Endothelial cell of umbilical vein (primary cell): ENCODE measurements around the gene NEU2. TPM values are rescaled to one million over a fixed set of nuclear protein-coding genes. Genes with fewer than 3 reads are reported as not detected.

Source experiments
- BruUV-seq: library from RNA; stranded (reverse); fragments of 400-500 nt; replicated peaks from 2 replicates; lab custom pipeline; 2021; lab: Mats Ljungman, UMichigan
- CTCF ChIA-PET: fragments of 300-600, 350-600 bp; sonication (Branson Sonifier 250); formaldehyde crosslinking; loops from one replicate; lab custom pipeline; 2021; ENCODE audit warnings: antibody characterized with exemption, inconsistent platforms; lab: Charles Lee
- POLR2A ChIA-PET: fragments of 300-600, 350-600 bp; sonication (Branson Sonifier 250); formaldehyde crosslinking; loops from one replicate; lab custom pipeline; 2021; ENCODE audit warnings: antibody characterized with exemption, inconsistent platforms; lab: Charles Lee
- DNase-seq: peaks from one replicate; pipeline ENCODE4 v3.0.0-alpha.2; 2011; ENCODE audit warnings: low read depth, low spot score
- FAIRE-seq: peaks from 2 replicates; lab custom pipeline; 2011; peaks lifted over from hg19 to GRCh38; lab: Jason Lieb, UNC
- H2AFZ ChIP-seq: 2 replicates; pipeline ENCODE4 v1.6.0; 2012; ENCODE audit warnings: low read depth, low read length, control low read depth, inconsistent platforms
- H3K27ac ChIP-seq: 2 replicates; pipeline ENCODE4 v1.5.1; 2011; ENCODE audit warnings: low read depth, mild to moderate bottlenecking, control low read depth, low read length, moderate library complexity; ENCODE audit not compliant: insufficient read depth
- H3K27me3 ChIP-seq, 2 experiments: 2 replicates each; pipeline versions ENCODE4 v1.6.0 to v1.6.1; 2011; ENCODE audit warnings: low read length in 2 of 2, mixed read lengths in 1 of 2; ENCODE audit not compliant: control insufficient read depth in 2 of 2, insufficient read depth in 2 of 2
- H3K36me3 ChIP-seq, 2 experiments: 2 replicates in 1 of 2; 3 replicates in 1 of 2; pipeline ENCODE4 v1.5.1; 2011; ENCODE audit warnings: low read length in 2 of 2, mild to moderate bottlenecking in 1 of 2, moderate library complexity in 1 of 2; ENCODE audit not compliant: control insufficient read depth in 2 of 2, insufficient read depth in 2 of 2; ENCODE audit errors: extremely low read depth in 1 of 2
- H3K4me1 ChIP-seq: 3 replicates; pipeline ENCODE4 v1.5.1; 2011; ENCODE audit warnings: mild to moderate bottlenecking, low read length; ENCODE audit not compliant: control insufficient read depth, insufficient read depth; ENCODE audit errors: extremely low read depth
- H3K4me2 ChIP-seq: 2 replicates; pipeline ENCODE4 v1.6.1; 2011; ENCODE audit warnings: low read length, control low read depth, mixed read lengths; ENCODE audit not compliant: insufficient read depth
- H3K4me3 ChIP-seq, 3 experiments: fragments of 200-600 bp in 1 of 3; sonication (generic), shearing (Covaris generic) in 1 of 3; replicated peaks in 1 of 3; 2 replicates each; pipeline ENCODE4 v1.5.1; 2011 to 2016; ENCODE audit warnings: control low read depth in 3 of 3, low read length in 3 of 3, mild to moderate bottlenecking in 2 of 3, inconsistent platforms in 1 of 3, low read depth in 1 of 3, moderate library complexity in 1 of 3; ENCODE audit not compliant: insufficient read depth in 1 of 3
- H3K79me2 ChIP-seq: 2 replicates; pipeline ENCODE4 v1.6.0; 2012; ENCODE audit warnings: low read length, inconsistent platforms; ENCODE audit not compliant: control insufficient read depth, insufficient read depth
- H3K9ac ChIP-seq: replicated peaks from 2 replicates; pipeline ENCODE3; 2011; ENCODE audit warnings: low read length, control low read depth; ENCODE audit not compliant: insufficient read depth; ENCODE audit errors: extremely low read depth
- H3K9me1 ChIP-seq: replicated peaks from 3 replicates; pipeline ENCODE4 v1.6.0; 2011; ENCODE audit warnings: mild to moderate bottlenecking, low read length; ENCODE audit not compliant: control insufficient read depth, insufficient read depth; ENCODE audit errors: extremely low read depth
- H3K9me3 ChIP-seq: replicated peaks from 2 replicates; pipeline ENCODE4 v1.5.1; 2012; ENCODE audit warnings: low read length, inconsistent platforms; ENCODE audit not compliant: control insufficient read depth, insufficient read depth
- H4K20me1 ChIP-seq: replicated peaks from 2 replicates; pipeline ENCODE3; 2011; ENCODE audit warnings: mild to moderate bottlenecking, low read length; ENCODE audit not compliant: control insufficient read depth, insufficient read depth; ENCODE audit errors: extremely low read depth
- EZH2 ChIP-seq: IDR thresholded peaks from 2 replicates; pipeline ENCODE4 v1.6.1; 2012; ENCODE audit warnings: borderline replicate concordance, low read depth, mild to moderate bottlenecking, moderate library complexity, low read length, inconsistent platforms; ENCODE audit not compliant: severe bottlenecking
- GATA2 ChIP-seq: IDR thresholded peaks from 2 replicates; pipeline ENCODE4 v1.7.0; 2011; ENCODE audit warnings: low read depth, mild to moderate bottlenecking, moderate library complexity, mixed read lengths, low read length; ENCODE audit not compliant: insufficient read length, insufficient read depth
- MYC ChIP-seq: IDR thresholded peaks from one replicate; pipeline ENCODE4 v1.6.1; 2011; ENCODE audit warnings: mild to moderate bottlenecking, low read depth, low read length
- POLR2A ChIP-seq: IDR thresholded peaks from 2 replicates; pipeline ENCODE4 v1.6.1; 2012; ENCODE audit warnings: low read depth, mild to moderate bottlenecking, control low read depth, low read length
- POLR2AphosphoS5 ChIP-seq: IDR thresholded peaks from 2 replicates; pipeline ENCODE4 v1.6.1; 2012; ENCODE audit warnings: low read depth, mild to moderate bottlenecking, control low read depth, low read length, moderate library complexity; ENCODE audit not compliant: insufficient read depth
- dilution Hi-C: fragments of 300-500 bp; cut with MboI; formaldehyde crosslinking; loops from one replicate; pipeline ENCODE4 v1.15.0; 2019; ENCODE audit warnings: low sequenced_read_pairs; ENCODE audit not compliant: extremely low pct_ligation_motif_present
- intact Hi-C: fragments of 100-400 bp; cut with micrococcal nuclease; formaldehyde crosslinking; loops from one replicate; pipeline ENCODE4 v1.10.0; 2022
- polyA plus RNA-seq, 4 experiments: library from polyadenylated mRNA; depleted of rRNA in 3 of 4; stranded (reverse) in 3 of 4; unstranded in 1 of 4; fragments of >200 nt; gene quantifications; 2 replicates each; pipeline versions ENCODE4 v1.2.1 to v1.2.3, GENCODE V29; 2011 to 2012; ENCODE audit warnings: missing spikeins in 1 of 4
- total RNA-seq: library from RNA; stranded (reverse); gene quantifications from 2 replicates; pipeline ENCODE4 v1.2.3, GENCODE V29; 2021
- TF ChIP-seq, protein P1 (sequence below): IDR thresholded peaks from 2 replicates; pipeline ENCODE4 v1.6.1; 2011; ENCODE audit not compliant: insufficient read depth, insufficient read length

NEU2 gene
- total and polyA plus RNA-seq, 2 donors (not counting 3 experiments of a cell fraction or from before 2014, with no cell fraction given) = not detected

DNA sequence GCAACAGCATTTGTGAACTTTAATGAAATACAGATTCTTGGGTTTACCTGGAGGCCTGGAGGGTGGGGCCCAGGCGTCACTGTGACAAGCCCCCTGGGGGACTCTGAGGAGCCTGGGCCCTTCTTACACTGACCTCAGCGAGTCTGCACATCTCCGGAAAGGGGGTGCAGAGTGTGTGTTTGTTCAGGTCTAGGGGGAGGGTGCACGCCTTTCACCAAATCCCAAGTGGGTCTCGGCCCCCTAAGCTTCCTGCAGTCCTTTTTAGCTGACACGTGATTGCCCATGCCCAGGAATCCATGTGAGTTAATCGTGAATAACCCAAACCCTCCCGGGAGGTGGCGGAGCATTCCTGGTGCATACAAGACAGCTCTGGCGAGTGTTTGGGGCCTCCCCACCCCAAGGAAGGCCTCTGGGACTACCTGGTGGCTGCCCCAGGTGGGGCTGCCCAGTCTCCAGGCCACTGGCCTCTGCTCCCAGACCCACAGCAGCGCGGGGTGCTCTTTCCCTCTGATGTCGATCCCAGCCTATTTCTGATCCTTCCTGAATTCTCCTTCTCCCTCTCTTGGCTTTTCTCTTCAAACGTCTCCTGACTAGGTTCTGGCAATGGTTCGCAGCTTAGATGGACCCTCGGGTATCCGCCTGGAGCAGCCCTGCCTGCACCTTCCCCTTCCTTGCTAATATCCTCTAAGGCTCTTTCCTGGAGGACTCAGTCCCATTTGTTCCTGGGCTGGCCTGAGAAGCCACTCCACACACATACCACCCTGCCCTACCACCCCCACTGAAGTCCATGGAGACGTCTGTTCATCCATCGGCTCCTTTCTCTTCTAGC is 29.4 kb upstream of the NEU2 start:
- CTCF ChIA-PET = no interaction called here

DNA sequence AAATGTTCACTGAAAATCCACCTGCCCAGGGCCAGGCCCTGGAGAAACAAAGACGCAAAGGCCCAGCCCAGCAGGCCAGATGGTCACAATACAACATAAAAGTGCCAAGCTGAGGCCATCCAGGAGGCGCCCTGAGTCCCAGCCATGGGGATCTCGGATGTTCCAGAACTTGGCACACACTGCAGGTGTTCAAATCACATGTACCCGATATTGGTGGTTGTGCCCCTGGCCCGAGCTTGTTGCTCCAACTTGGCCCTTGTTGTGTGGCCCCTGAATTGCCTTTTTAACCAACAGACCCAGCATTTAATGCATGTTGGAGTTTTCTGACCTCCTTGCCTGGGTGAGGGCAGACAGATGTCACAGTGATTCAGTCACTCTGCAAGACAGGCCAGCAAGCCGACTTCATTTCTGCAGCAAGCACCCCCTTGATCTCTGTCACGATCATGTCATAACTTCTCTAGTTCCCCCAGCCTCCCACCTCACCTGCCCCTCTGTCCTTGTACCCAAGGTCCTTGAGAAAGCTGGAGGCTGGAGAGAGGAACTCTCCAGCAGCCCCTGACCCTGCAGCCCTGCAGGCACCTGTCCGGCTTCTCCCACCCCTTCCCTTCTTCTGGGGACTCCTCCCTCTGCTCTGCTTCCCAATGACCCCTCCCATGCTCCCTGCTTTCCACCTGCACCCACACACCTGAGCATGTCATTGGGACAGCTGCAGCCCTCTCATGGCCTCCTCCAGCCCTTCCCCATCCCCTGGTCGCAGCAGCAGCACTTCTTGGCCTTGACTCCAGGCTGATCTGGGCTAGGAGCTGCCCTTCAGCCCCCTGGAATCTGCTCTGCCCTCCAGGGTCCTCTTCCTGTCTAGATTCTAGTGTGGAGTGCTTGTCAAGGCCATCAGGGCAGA is 28.6 kb upstream of the NEU2 start:
- H3K9me1 ChIP-seq = no peaks in the 10 kb centered on the region
- FAIRE-seq (no peak), DNase-seq (no peak)
- intact Hi-C loops = no loop called here
- no peak overlapping the region for H3K4me2 ChIP-seq
- CTCF ChIA-PET = no interaction called here
- POLR2A ChIA-PET = no interaction called here
- TF ChIP-seq GATA2 = no peak
- H3K9me3 ChIP-seq = no peaks in the 10 kb centered on the region
- no TSS peak for BruUV-seq
- no peaks in the 10 kb centered on the region for H3K79me2 ChIP-seq
- H3K27ac ChIP-seq = no peak overlapping the region
- no peak overlapping the region for H3K4me3 ChIP-seq
- no peaks in the 10 kb centered on the region for H3K36me3 ChIP-seq
- no peaks in the 10 kb centered on the region for H4K20me1 ChIP-seq
- no peaks in the 10 kb centered on the region for H3K4me1 ChIP-seq
- no peak overlapping the region for H3K9ac ChIP-seq
- no peak overlapping the region for H2AFZ ChIP-seq
- dilution Hi-C loops = no loop called here
- H3K27me3 ChIP-seq = peaks cover 3% of the 10 kb centered on the region in 2 experiments

More for the DNA sequence above, 29.4 kb upstream of the NEU2 start:
- no peak overlapping the region for H3K4me3 ChIP-seq
- H3K4me1 ChIP-seq = no peaks in the 10 kb centered on the region
- DNase-seq (no peak), FAIRE-seq (no peak)
- intact Hi-C loops = no loop called here
- POLR2A ChIA-PET = no interaction called here
- peaks cover 0 to 3% of the 10 kb centered on the region in 2 experiments for H3K27me3 ChIP-seq
- H3K4me2 ChIP-seq = no peak overlapping the region
- BruUV-seq = no TSS peak
- dilution Hi-C loops = no loop called here
- H4K20me1 ChIP-seq = no peaks in the 10 kb centered on the region
- no peak overlapping the region for H3K27ac ChIP-seq
- no peak overlapping the region for H3K9ac ChIP-seq
- H3K9me3 ChIP-seq = no peaks in the 10 kb centered on the region
- no peak overlapping the region for H2AFZ ChIP-seq
- no peaks in the 10 kb centered on the region for H3K36me3 ChIP-seq
- H3K9me1 ChIP-seq = no peaks in the 10 kb centered on the region
- no peak for TF ChIP-seq POLR2A
- TF ChIP-seq, protein P1, sequence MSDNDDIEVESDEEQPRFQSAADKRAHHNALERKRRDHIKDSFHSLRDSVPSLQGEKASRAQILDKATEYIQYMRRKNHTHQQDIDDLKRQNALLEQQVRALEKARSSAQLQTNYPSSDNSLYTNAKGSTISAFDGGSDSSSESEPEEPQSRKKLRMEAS = no peak
- TF ChIP-seq EZH2 = no peak
- no peak for TF ChIP-seq POLR2AphosphoS5
- TF ChIP-seq MYC = no peak
- no peak for TF ChIP-seq GATA2
- H3K79me2 ChIP-seq = no peaks in the 10 kb centered on the region
